Measurements from ENCODE around the gene DACH1.

DNA sequence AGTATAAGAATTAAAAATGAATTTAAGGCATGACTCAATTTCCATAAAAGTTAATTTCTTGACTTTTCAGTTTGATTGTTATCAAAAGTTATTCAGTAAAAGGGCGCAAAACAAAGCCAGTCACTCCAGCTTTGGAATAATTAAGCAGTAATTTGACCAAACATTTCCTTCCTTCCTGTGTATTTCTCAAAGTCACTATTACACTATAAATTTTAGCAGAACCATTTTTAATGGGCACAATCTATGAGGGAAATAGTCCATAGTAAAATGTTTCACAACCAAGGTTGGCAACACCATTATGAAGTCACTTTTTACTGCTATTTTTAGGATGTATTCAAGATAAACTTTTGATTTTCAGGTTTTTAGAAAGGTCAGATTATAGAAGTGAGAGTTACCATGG lies 91.0 kb downstream of the DACH1 start:
- TF ChIP-seq, protein P1, sequence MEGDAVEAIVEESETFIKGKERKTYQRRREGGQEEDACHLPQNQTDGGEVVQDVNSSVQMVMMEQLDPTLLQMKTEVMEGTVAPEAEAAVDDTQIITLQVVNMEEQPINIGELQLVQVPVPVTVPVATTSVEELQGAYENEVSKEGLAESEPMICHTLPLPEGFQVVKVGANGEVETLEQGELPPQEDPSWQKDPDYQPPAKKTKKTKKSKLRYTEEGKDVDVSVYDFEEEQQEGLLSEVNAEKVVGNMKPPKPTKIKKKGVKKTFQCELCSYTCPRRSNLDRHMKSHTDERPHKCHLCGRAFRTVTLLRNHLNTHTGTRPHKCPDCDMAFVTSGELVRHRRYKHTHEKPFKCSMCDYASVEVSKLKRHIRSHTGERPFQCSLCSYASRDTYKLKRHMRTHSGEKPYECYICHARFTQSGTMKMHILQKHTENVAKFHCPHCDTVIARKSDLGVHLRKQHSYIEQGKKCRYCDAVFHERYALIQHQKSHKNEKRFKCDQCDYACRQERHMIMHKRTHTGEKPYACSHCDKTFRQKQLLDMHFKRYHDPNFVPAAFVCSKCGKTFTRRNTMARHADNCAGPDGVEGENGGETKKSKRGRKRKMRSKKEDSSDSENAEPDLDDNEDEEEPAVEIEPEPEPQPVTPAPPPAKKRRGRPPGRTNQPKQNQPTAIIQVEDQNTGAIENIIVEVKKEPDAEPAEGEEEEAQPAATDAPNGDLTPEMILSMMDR (IDR thresholded peaks at IDR 0.05) = no peak
- no peak for TF ChIP-seq POLR2A (IDR thresholded peaks at IDR 0.05)

All from uterus (tissue), 2 donors.